ENCODE data around the gene SNAP91.

The SNAP91 gene

DNA sequence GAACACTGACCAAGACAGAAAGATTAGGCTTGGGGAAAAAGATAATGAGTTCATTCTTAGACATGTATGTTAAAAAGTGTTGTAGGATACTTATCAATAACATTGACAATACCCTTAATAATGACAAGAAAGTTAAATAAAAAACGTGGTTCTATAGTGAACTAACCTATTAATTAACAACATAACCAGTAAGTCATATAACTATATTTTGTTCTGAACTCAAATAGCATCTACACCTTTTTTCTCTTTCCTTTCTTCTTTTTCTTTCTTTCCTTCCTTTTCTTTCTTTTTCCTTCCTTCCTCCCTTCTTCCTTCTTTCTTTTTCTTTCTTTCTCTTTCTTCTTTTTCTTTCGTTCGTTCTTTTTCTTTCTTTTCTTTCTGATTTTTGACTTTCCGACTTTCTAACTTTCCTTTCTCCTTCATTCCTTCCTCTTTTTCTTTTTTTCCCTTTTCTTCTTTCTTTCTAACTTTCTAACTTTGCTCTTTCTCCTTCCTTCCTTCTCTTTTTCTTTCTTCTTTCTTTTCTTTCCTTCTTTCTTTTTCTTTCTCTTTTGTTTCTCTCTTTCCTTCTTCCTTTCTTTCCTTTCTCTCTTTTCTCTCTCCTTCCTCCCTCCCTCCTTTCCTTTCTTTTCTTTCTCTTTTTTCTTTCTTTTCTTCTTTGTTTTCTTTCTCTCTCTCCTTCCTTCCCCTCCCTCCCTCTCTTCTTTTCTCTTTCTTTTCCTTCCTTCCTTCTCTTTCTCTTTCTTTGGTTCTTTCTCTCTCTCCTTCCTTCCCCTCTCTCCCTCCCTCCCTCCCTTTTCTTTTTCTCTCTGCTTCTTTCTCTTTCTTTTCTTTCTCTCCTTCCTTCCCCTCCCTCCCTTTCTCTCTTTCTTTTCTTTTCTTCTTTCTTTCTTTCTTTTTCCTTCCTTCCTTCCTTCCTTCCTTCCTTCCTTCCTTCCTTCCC lies 172.0 kb downstream of the SNAP91 start:
- no peak for DNase-seq

DNA sequence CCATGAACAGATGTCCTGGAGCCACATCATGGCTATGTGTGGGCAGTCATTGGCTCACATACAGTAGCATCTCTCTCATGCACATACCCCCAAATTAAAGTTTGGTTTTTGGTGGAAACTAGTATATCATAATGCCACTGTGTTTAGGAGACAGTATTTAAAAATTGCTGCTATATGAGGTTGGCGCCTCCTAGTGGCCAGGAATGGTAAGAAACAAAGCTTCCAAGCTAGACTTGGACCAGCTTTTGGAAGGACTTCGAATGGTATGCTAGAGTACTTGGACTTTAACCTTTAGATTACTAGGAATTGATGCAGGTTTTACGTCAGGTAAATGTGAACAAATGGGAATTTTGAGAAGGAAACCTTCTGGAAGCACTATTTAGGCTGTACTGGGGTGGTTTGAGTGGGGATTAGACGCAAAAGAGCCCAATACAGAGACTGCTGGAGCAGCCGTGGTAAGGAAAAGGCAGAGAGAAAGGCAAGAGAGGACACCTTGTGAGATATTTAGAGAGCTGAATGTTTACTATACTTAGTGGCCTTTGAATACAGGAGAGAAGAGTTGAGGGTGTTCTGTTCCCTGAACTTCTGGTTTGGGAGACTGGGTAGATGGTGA lies 172.8 kb downstream of the SNAP91 start:
- DNase-seq = peak; percentile 18 to 36

DNA sequence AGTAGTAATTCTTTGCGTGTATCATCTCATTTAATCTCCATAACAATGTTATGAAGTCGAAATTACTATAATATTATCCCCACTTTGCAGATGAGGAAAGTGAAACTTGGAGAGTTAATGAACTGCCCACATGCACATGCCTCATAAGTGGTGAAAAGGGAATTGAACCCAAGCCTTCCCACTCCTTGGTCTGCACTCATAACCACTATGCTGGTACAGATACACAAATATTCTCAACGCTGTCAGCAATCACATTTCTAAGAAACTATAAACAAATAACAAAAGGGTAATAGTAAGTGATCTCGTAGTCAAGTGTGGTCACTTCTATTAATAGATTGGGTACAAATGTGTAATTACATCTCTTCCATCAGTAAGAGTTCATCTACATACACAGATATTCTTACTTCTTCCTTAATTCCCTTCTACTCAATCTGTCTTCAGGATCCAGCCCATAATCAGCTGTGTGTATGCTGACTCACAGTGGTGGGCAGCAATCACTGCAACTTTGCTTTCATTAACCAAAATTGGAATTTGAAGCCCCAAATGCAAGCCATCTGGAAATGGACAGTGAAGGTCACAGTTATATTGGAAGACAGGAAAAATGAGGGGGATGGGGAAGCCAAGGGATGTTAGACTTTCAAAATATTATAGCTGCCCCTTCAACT lies 190.0 kb downstream of the SNAP91 start:
- no peak for DNase-seq

DNA sequence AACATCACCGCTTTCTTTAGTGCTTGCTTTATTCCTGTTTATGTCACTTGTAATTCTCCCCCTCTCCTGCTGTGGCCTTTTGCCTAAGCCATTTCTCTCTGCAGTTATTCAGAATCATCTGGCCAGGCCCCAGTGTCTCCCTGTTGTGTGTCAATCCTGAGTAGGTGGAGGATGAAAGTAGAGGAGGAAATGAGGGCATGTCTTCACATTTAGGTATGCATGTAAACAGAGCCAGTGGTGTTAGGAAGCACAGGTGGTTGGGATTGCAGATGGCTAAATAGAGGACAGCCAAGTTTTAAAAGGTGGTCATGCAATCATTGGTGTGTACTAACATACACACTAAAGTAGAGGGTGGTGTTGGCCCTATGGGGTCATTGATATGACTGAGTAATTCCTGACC lies 191.4 kb downstream of the SNAP91 start:
- no peak for DNase-seq

DNA sequence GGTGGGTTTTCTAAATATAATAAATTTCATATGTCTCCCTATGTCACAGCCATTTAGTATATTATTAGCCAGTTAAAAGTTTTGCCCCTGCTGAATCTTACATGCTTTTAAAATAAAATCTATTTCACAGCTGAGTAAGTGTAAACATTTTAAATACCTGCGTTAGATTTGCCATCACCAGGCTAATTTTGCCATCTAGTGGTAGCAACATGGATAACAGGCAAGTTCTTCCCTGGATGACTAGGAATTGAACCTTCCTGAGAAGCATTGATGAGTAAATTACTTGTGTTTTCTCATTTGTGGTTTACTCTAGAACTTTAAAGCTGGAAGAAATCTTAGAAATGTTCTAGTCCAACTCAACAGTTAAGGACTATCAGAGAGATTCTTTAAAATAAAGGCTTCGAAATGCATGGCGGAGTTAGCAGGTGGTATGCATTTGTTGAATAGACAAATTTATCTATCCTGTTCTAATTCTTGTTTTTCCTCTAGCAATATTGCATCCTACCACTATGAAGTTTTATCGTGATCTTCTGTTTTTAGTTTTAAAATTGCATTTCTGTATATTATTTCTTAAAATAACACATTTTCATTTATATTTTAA lies 193.9 kb downstream of the SNAP91 start:
- peak in 1 of 2 donors; percentile 47 for DNase-seq

DNA sequence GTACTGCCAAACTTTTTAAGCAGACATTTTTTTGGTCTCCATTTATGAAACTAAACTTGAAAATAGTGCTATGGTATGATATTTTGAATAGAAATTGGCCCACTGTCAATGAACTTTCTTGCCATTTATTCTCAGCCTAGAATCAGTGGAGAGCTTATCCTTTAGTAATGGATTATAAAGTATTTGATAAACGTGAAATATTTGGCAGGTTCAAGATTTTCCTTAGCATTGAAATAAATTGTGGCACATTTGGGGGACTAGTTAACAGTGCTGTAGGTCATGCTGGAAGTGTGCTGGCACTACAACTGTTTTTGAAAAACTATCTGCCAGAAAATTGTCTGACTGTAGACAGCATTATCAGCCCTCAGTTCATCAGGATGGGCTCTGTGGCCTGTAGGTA lies 194.4 kb downstream of the SNAP91 start:
- DNase-seq = no peak

DNA sequence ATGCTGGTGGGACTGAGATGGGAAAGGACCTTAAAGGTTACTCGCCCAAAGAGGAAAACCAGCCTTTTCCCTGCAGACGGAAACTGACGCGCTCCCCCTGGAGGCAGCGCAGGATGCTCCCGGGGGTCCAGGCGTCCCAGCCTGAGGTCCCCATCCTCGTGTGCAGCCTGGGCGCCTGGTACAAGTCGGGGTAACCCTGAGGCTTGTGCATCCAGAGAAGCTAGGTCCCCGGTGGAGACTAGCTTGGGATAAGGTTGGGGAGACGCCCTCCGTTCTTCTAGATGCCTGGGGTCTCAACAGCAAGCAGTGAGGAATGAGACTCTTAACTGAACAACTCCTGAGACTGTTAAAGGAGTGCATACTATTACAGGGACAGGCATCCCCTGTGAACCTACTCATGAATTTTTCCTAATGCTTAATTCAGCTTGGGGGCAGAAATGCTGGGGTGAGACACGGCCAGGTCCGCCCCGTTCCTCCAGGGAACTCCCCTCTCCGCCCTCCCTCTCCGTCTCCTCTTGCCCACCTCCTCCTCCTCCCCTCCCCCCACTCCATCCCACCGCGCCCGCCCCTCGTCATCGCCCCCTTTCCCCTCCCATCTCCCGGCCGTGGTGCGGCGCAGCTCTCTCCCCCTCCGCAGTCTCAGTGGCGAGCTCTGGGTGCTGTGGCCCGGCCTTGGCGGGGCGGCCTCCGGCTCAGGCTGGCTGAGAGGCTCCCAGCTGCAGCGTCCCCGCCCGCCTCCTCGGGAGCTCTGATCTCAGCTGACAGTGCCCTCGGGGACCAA lies 196.8 kb downstream of the SNAP91 start, which contains the start of gene PRSS35:
Gene PRSS35 (plus strand): TSS at position 634 of the 781 bp plus-strand sequence. CDS start 10,908 bp downstream, outside the sequence.
- DNase-seq = peak in 1 of 2 donors; percentile 1

DNA sequence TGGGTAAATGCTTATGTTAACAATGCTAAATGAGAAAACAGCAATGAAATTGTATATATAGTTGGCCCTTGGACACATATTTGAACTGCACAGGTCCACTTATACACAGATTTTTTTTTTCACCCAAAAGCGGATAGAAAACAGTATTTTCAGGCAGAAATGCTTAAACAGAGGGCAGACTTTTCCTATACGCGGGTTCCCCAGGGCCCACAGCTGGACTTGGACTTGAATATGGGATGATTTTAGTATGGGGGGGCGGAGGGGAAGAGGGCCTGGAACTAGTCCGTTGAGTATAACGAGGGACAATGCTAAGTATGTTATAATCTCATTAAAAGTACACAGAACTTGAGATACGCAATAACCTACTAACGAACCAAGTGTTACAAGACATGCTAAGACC lies 197.6 kb downstream of the SNAP91 start:
- no peak for DNase-seq

DNA sequence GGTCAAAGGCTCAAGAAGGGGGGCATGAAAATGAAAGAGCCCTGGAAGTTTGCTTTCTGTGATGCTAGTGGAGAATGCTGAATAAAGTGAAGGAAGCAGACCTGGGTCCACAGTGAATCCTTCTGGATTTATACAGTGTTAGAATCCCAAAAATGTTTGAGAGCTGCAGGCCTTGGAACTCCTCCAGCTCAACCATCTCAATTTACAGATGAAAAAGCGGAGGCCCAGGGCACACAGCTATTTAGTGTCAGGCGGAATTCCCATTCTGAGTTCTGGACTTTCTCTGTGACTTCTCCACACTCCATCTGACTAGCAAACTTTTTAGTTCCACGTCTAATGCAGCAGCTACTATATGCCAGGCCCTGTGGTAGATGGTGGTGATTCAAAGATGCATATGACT lies 198.1 kb downstream of the SNAP91 start:
- no peak for DNase-seq

DNA sequence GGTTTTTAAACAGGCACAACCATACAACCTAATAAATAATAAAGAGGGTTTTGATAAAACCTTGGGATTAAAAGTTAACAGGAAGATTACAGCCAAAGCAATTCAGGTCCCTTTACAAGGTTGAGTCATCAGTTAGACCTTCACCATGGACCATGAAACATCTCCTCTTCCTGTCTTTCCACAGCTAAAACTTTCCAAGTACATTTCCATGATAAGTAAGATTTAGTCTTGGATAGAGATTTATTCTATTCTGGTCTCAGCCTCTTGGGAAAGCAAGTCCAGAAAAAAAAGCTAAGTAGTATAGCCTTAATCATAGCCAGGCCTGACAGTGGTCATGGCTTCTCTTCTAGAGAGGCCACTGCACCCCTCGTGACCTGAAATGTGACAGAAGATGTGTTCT lies 199.5 kb downstream of the SNAP91 start:
- DNase-seq = no peak

DNA sequence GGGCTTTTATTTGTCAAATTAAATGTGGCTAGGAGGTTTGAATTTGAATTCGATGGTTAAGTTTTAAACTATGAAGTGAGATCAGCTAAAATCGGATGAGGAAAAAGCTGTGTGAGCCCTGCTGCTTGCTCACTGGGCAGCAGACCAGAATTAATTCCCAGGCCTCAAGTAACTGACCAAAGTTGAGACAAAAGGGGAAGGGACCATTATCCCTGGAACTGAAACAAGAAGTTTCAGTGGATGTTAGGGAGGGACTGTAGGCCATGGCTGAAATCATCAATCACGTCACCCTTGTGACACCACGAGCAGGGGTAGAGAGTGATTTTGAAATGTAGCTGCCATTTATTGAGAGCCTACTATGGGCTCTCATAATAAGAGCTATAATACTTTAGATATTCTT lies 203.5 kb downstream of the SNAP91 start:
- DNase-seq = no peak
